ENCODE data around the gene DPYSL3. TPM values are rescaled to one million over a fixed set of nuclear protein-coding genes. Genes with fewer than 3 reads are reported as not detected.

Gene DPYSL3
- total RNA-seq, 2 experiments from 2014 or later: 0.13 to 0.38 TPM

- no peak for DNase-seq
- Mint-ChIP-seq H3K27ac (no peak overlapping the region), H3K27me3 (peaks cover 8% of the 10 kb centered on the region), H3K4me1 (ENCODE audit: low read depth) (no peaks in the 10 kb centered on the region), H3K4me3 (no peak overlapping the region), H3K36me3 (ENCODE audit: low read depth) (no peaks in the 10 kb centered on the region), H3K9me3 (peaks cover 2% of the 10 kb centered on the region)
- ChIA-PET CTCF (interaction anchor here (0.6 to 1.3 kb wide), 2 partner anchors 113 to 1403 kb away, joined by 3 read pairs; no protein-coding TSS in a partner anchor), POLR2A (no interaction called here)
- no peak for TF ChIP-seq CTCF (IDR thresholded peaks at IDR 0.05)
- intact Hi-C loops (cut with micrococcal nuclease): no loop called here
- no peak for ATAC-seq
These were observed 27.1 kb downstream of the DPYSL3 start for GRCh38 chr5:147482706-147483180.

- intact Hi-C loops (cut with micrococcal nuclease): no loop called here
- H3K27me3 Mint-ChIP-seq: peaks cover 11% of the 10 kb centered on the region
- peaks cover 2% of the 10 kb centered on the region for H3K9me3 Mint-ChIP-seq
- ChIA-PET CTCF (no interaction called here), POLR2A (no interaction called here)
- no peak for DNase-seq
- H3K4me1 Mint-ChIP-seq (ENCODE audit: low read depth): no peaks in the 10 kb centered on the region
- H3K27ac Mint-ChIP-seq: no peak overlapping the region
- no peak for TF ChIP-seq CTCF (IDR thresholded peaks at IDR 0.05)
- ATAC-seq: no peak
- H3K36me3 Mint-ChIP-seq (ENCODE audit: low read depth): no peaks in the 10 kb centered on the region
- no peak overlapping the region for H3K4me3 Mint-ChIP-seq
These were observed 27.8 kb downstream of the DPYSL3 start for GRCh38 chr5:147481874-147482705.

GRCh38 chr5:147481376-147481775 lies 28.5 kb downstream of the DPYSL3 start:
- H3K4me1 Mint-ChIP-seq (ENCODE audit: low read depth): no peaks in the 10 kb centered on the region
- DNase-seq (no peak), ATAC-seq (no peak)
- no peak overlapping the region for H3K4me3 Mint-ChIP-seq
- no peak for TF ChIP-seq CTCF (IDR thresholded peaks at IDR 0.05)
- H3K27ac Mint-ChIP-seq: no peak overlapping the region
- ChIA-PET POLR2A (no interaction called here), CTCF (no interaction called here)
- intact Hi-C loops (cut with micrococcal nuclease): no loop called here
- H3K27me3 Mint-ChIP-seq: peaks cover 11% of the 10 kb centered on the region
- no peaks in the 10 kb centered on the region for H3K36me3 Mint-ChIP-seq (ENCODE audit: low read depth)
- peaks cover 2% of the 10 kb centered on the region for H3K9me3 Mint-ChIP-seq

GRCh38 chr5:147479949-147480348 lies 29.9 kb downstream of the DPYSL3 start:
- TF ChIP-seq CTCF (IDR thresholded peaks at IDR 0.05): no peak
- ChIA-PET CTCF (no interaction called here), POLR2A (no interaction called here)
- Mint-ChIP-seq H3K27ac (no peak overlapping the region), H3K36me3 (ENCODE audit: low read depth) (no peaks in the 10 kb centered on the region), H3K9me3 (no peaks in the 10 kb centered on the region), H3K4me3 (no peak overlapping the region), H3K4me1 (ENCODE audit: low read depth) (no peaks in the 10 kb centered on the region), H3K27me3 (peaks cover 10% of the 10 kb centered on the region)
- no peak for ATAC-seq
- intact Hi-C loops (cut with micrococcal nuclease): no loop called here
- DNase-seq: no peak

- Mint-ChIP-seq H3K36me3 (ENCODE audit: low read depth) (no peaks in the 10 kb centered on the region), H3K9me3 (no peaks in the 10 kb centered on the region), H3K4me3 (no peak overlapping the region), H3K27ac (no peak overlapping the region), H3K27me3 (peaks cover 10% of the 10 kb centered on the region), H3K4me1 (ENCODE audit: low read depth) (no peaks in the 10 kb centered on the region)
- intact Hi-C loops (cut with micrococcal nuclease): no loop called here
- DNase-seq (no peak), ATAC-seq (no peak)
- POLR2A ChIA-PET: no interaction called here
- CTCF ChIA-PET: no interaction called here
- TF ChIP-seq CTCF (IDR thresholded peaks at IDR 0.05): no peak
These were observed 30.4 kb downstream of the DPYSL3 start for GRCh38 chr5:147479444-147479843.
